Activated naive CD4-positive, alpha-beta T cell treated with anti-CD3 and anti-CD28 coated beads, Interleukin-2, amount 50 U/mL, for 24 hours (primary cell): ENCODE measurements around the gene TADA3.
"Not testable (repeated sequence)": the region's sequence is repeated elsewhere in the genome, so short reads cannot be mapped to it uniquely, and the experiment has no call there.

Source experiments
- H3K27ac Mint-ChIP-seq: one replicate; pipeline ENCODE4 v1.8.0; 2021; ENCODE audit warnings: mild to moderate bottlenecking, mixed read lengths
- H3K27me3 Mint-ChIP-seq: one replicate; pipeline ENCODE4 v1.8.0; 2021; ENCODE audit warnings: mixed read lengths
- H3K36me3 Mint-ChIP-seq: one replicate; pipeline ENCODE4 v1.8.0; 2021; ENCODE audit warnings: mixed read lengths
- H3K4me1 Mint-ChIP-seq: one replicate; pipeline ENCODE4 v1.8.0; 2021; ENCODE audit warnings: mixed read lengths
- H3K4me3 Mint-ChIP-seq: one replicate; pipeline ENCODE4 v1.8.0; 2021; ENCODE audit warnings: mild to moderate bottlenecking, mixed read lengths
- H3K9me3 Mint-ChIP-seq: one replicate; pipeline ENCODE4 v1.8.0; 2021; ENCODE audit warnings: mixed read lengths

TADA3 gene

DNA sequence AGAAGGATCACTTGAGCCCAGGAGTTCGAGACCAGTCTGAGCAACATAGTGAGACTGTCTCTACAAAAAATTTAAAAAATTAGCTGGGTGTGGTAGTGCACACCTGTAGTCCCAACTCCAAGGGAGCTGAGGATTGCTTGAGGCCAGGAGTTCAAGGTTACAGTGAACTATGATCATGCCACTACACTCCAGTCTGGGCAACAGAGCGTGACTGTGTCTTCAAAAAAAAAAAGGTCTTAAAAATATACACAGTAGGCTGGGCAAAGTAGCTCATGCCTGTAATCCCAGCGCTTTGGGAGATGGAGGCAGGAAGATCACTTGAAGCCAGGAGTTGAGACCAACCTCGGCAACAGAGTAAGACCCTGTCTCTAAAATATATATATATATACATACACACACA lies 11.4 kb downstream of the TADA3 start:
- H3K36me3 Mint-ChIP-seq, result peaks cover 11% of the 10 kb centered on the region
- H3K4me1 Mint-ChIP-seq, result peaks cover 69% of the 10 kb centered on the region
- H3K27ac Mint-ChIP-seq, result peak overlapping the region; percentile 97
- H3K27me3 Mint-ChIP-seq, result no peaks in the 10 kb centered on the region
- no peak overlapping the region for H3K4me3 Mint-ChIP-seq
- peaks cover 3% of the 10 kb centered on the region for H3K9me3 Mint-ChIP-seq

DNA sequence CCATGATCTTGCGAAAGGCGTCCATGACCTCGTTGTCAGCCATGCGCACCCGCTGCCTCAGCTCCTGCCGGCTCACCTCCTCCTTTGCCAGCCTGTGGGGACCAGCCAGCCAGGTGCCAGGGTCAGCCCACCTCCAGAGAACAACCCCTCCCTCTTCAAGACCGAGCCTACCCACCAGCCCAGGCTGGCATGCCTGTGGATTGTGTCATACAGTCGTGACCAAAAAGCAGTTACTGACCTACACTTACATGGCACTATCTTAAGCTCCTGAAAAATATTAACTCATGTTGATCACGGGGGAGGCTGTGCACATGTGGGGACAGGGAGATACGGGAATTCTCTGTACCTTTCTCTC lies 11.8 kb downstream of the TADA3 start:
- Mint-ChIP-seq H3K9me3 (peaks cover 3% of the 10 kb centered on the region), H3K27me3 (no peaks in the 10 kb centered on the region), H3K27ac (peak overlapping the region; percentile 97), H3K4me1 (peaks cover 68% of the 10 kb centered on the region), H3K36me3 (peaks cover 9% of the 10 kb centered on the region), H3K4me3 (peak overlapping the region; percentile 67)

DNA sequence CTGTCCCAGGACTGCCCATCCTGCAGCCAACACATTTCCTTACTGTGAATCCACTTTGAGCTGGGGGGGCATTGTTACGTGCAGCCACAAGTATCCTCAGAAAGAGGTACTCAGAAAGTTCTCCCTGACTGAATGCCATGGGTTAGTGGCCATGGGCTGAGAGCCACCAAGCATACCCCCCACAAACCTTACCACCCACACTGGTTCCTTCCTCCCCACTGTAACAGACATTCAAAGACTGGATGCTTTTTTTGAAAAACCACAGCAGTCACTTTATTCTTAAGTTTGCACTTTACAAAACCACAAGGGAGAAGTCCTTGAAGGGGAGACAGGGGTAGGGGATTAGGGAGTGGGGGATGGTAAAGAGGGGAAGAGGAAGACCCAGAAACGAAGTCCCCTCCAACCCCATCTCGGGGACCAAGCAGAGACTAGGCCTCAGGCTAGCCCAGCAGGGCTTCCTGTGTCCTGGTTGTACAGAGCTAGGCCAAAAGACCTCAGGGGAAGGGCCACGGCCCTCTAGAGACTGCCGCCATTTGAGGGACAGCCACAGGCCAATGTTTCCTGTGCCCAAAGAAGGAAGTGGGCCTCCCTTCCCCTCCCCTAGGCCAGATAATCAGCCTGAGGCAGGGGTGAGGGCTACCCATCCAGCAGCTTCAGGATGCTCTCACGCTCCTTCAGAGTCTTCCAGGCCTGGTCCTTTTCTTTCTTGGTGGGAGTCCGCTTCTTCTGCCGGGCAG lies 12.4 kb downstream of the TADA3 start:
- Mint-ChIP-seq H3K4me3 (peak overlapping the region; percentile 67), H3K27me3 (no peaks in the 10 kb centered on the region), H3K27ac (peak overlapping the region; percentile 97), H3K36me3 (peaks cover 7% of the 10 kb centered on the region), H3K9me3 (peaks cover 3% of the 10 kb centered on the region), H3K4me1 (peaks cover 66% of the 10 kb centered on the region)

DNA sequence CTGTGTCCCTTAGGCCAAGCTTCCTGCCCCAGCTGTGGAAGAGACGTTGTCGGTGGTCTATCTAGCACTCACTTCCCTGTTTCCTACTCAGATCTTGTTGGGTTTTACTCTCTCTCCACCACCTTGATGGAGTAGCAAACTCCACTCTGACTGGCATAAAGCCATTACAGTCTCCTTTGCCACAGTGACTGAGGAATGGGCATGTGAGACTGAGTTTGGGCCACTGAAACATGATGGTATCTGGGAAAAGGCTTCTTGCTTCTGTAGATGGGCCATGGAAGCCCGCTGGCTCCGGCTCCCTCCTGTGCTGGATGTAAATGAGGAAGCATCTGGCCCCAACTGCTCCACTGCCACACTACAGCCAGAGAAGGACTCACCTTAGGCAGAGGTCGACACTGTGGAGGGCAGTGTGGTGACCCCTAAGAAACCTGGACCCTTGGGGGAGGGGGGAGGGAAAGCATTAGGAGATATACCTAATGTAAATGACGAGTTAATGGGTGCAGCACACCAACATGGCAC lies 13.1 kb downstream of the TADA3 start:
- H3K36me3 Mint-ChIP-seq, result peaks cover 7% of the 10 kb centered on the region
- peaks cover 66% of the 10 kb centered on the region for H3K4me1 Mint-ChIP-seq
- H3K27me3 Mint-ChIP-seq, result no peaks in the 10 kb centered on the region
- peaks cover 3% of the 10 kb centered on the region for H3K9me3 Mint-ChIP-seq
- H3K27ac Mint-ChIP-seq, result peak overlapping the region; percentile 97
- H3K4me3 Mint-ChIP-seq, result peak overlapping the region; percentile 84

DNA sequence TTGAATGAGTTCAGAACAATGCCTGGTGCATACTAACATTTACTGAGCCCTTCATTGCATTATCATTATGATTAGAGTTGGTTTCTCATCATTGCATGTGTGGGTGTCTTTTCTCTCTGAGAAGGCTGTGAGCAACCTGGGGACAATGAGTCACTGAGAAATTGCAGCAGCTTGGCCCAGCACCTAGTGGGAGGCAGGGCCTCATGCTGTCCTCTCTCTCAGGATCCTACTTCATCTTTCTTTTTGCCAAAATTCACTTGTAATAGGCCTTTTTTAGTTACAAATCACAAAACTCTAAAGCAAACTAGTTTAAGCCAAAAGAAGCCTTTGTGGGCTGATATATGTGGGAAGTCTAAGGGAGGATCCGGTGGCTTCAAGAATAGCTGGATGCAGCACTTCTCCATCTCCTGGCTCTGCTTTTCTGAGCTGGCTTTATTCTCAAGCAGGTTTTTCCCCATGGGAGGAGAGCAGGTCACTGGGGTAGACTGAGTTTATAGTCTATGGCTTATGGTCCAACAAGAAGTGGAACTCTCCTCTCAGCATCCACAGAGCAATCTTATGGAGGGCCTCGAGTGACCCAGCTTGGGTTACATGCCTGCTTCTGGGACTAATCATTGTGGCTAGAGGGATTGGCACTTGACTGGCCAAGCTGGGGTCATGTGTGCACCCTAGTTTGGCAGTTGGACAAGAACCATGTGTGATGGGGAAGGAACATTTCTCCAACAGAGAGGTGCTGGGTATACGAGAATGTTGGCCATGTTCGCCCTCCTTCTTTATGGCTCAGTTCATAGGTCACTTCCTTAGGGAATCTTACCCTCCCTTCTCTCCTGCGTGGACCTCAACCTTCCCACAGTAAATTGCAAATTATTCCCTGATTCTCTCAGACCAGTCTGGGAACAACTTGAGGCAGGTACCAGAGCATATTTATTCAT lies 13.9 kb downstream of the TADA3 start:
- H3K4me1 Mint-ChIP-seq, result peaks cover 66% of the 10 kb centered on the region
- no peaks in the 10 kb centered on the region for H3K27me3 Mint-ChIP-seq
- H3K36me3 Mint-ChIP-seq, result peaks cover 7% of the 10 kb centered on the region
- peaks cover 3% of the 10 kb centered on the region for H3K9me3 Mint-ChIP-seq
- H3K4me3 Mint-ChIP-seq, result peak overlapping the region; percentile 84
- peak overlapping the region; percentile 97 for H3K27ac Mint-ChIP-seq

- Mint-ChIP-seq H3K4me3 (peak overlapping the region; percentile 84), H3K9me3 (peaks cover 3% of the 10 kb centered on the region), H3K27me3 (no peaks in the 10 kb centered on the region), H3K4me1 (peaks cover 61% of the 10 kb centered on the region), H3K36me3 (peaks cover 4% of the 10 kb centered on the region), H3K27ac (peak overlapping the region; percentile 97)
Observed at GRCh38 chr3:9777694-9778021, 14.6 kb downstream of the TADA3 start.

DNA sequence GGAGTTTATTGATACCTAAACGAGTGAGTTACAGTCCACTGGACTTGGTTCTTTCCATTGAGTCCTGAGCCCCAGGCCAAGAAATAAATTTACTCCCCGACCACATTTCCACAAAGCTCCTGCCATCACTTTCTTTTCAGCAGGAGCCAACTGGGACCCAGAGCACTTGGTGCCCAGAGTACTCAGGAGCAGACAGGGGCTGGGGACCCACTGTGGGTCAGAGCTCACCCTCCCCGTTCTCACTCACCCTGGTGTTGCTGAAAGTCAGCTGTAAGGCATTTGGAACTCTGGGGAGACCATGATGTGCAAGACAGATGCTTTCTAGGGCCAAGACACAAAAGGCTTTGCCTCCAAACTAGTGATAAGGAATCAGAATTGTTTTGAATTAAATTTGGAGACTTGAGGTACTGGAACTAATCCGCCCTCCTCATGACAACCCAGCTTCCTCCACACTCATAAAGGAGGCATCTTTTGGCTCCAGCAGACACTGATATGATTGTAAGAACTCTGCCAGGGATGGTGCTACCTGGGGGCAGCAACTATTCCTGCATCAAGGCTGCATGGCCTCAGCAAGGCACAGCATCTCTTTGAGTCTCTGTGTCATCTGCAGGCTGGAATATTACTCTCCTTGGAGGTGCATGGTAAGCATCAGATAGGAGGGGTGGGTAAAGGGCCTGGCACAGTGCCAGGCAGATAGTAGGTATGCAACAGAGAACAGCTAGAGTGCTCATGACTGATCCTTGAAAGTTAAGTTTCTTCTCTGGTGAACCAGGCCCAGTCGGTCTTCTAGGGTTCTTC lies 15.2 kb downstream of the TADA3 start:
- Mint-ChIP-seq H3K4me3 (peak overlapping the region; percentile 84), H3K9me3 (peaks cover 3% of the 10 kb centered on the region), H3K36me3 (peaks cover 4% of the 10 kb centered on the region), H3K27ac (peak overlapping the region; percentile 97), H3K27me3 (no peaks in the 10 kb centered on the region), H3K4me1 (peaks cover 57% of the 10 kb centered on the region)

- not testable (repeated sequence) for H3K27me3 Mint-ChIP-seq, H3K27ac Mint-ChIP-seq, H3K9me3 Mint-ChIP-seq, H3K36me3 Mint-ChIP-seq
- Mint-ChIP-seq H3K4me1 (peaks cover 31% of the 10 kb centered on the region), H3K4me3 (peak overlapping the region; percentile 72)
Observed at GRCh38 chr3:9771007-9771406, 21.3 kb downstream of the TADA3 start.

DNA sequence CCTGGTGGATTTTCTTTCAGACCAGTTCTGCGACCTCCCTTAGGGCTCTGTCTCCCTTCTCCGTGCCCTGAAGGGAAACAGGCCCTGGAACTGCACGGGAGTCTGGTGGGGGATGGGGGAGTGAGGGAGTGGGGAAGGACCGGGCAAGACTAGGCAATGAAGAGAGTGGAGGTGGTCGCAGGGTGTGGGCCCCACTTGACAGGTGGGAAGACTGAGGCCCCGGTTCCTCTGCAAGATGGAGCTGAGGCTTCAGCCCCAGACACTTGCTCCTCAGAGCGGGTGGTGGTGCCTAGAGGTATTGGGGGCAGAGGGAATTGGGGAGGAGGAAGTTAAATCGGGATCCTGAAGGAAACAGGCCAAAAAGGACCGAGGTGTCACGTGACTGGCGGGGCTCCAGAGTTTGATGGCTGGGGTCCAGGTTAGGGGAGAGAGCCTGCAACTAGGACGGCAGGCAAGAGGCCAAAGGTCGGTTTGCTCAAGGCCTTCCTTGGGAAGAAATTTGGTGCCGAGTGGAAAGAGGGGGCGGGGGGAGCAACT lies 21.9 kb downstream of the TADA3 start:
- H3K27ac Mint-ChIP-seq, result no peak overlapping the region
- H3K4me1 Mint-ChIP-seq, result peaks cover 29% of the 10 kb centered on the region
- H3K27me3 Mint-ChIP-seq, result no peaks in the 10 kb centered on the region
- H3K4me3 Mint-ChIP-seq, result peak overlapping the region; percentile 36
- no peaks in the 10 kb centered on the region for H3K36me3 Mint-ChIP-seq
- H3K9me3 Mint-ChIP-seq, result no peaks in the 10 kb centered on the region

- Mint-ChIP-seq H3K36me3 (no peaks in the 10 kb centered on the region), H3K27ac (no peak within 1 kb of the TSS), H3K27me3 (no peaks in the 10 kb centered on the region), H3K4me1 (peaks cover 29% of the 10 kb centered on the region), H3K9me3 (no peaks in the 10 kb centered on the region), H3K4me3 (peak within 1 kb of the TSS; percentile 72)
Observed at GRCh38 chr3:9769426-9770275, 22.6 kb downstream of the TADA3 start, which contains the start of gene CAMK1. Gene CAMK1 (minus strand): TSS chr3:9769947. CDS start chr3:9767749, 2,198 bp downstream.

- no peaks in the 10 kb centered on the region for H3K27me3 Mint-ChIP-seq
Observed at GRCh38 chr3:9769012-9769411, 23.3 kb downstream of the TADA3 start.

DNA sequence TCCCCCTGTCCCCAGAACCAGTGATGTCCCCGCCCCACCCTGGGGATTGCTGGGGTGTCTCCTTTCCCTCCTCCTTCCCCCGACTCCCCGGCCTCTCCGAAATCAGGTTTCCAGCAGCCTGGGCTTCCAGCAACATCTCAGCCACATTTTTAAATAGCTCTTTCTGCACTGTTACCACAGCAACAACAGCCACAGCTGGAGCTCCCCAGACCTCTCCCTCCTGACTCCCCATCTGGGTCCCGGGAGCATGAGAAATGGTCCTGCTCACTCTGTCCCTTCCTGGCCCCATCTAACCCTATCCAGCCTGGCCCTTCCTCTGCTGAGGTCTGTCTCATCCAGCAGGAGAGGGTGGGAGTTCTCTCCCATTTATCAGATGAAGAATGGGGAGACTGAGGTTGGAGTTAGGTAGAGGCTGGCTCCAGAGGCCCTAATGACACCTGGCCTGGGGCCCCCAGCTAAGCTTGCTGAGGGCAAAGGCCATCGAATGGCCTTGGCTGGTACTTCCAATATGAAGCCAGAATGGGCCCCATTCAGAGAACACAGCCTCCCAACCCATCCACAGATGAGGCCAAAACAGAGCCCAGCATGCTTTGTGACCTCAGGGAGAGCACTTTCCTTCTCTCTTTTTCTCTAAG lies 24.0 kb downstream of the TADA3 start:
- Mint-ChIP-seq H3K27ac (peak overlapping the region; percentile 17), H3K4me3 (peak overlapping the region; percentile 71), H3K27me3 (no peaks in the 10 kb centered on the region)

More at GRCh38 chr3:9769012-9769411, 23.3 kb downstream of the TADA3 start:
- Mint-ChIP-seq H3K27ac (no peak overlapping the region), H3K4me3 (peak overlapping the region; percentile 71), H3K9me3 (no peaks in the 10 kb centered on the region), H3K4me1 (peaks cover 29% of the 10 kb centered on the region), H3K36me3 (no peaks in the 10 kb centered on the region)

GRCh38 chr3:9767418-9767817 lies 24.9 kb downstream of the TADA3 start:
- peak overlapping the region; percentile 46 for H3K27ac Mint-ChIP-seq
- H3K4me3 Mint-ChIP-seq, result no peak overlapping the region
- H3K4me1 Mint-ChIP-seq, result peaks cover 29% of the 10 kb centered on the region
- H3K36me3 Mint-ChIP-seq, result no peaks in the 10 kb centered on the region
- H3K9me3 Mint-ChIP-seq, result no peaks in the 10 kb centered on the region
- H3K27me3 Mint-ChIP-seq, result no peaks in the 10 kb centered on the region

More for the DNA sequence above, 24.0 kb downstream of the TADA3 start:
- Mint-ChIP-seq H3K9me3 (no peaks in the 10 kb centered on the region), H3K36me3 (no peaks in the 10 kb centered on the region), H3K4me1 (peaks cover 29% of the 10 kb centered on the region)

DNA sequence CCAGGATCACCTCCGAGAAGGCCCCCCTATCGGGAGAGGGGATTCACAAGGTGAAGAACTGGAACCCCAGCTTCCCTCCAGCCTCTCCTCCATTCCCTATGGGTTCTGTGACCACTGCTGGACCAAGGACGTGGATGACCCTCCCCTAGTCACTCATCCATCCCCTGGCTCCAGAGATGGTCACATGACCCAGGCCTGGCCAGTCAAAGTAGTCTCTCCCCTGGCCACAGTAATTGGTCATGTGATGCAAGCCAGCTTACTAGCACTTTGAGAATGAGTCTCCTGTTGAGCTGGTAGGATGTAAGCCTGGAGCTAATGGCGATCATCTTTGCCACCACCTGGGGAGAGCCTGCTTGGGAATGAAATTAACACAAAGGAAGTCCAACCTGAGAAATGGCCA lies 26.4 kb downstream of the TADA3 start:
- no peaks in the 10 kb centered on the region for H3K9me3 Mint-ChIP-seq
- H3K4me3 Mint-ChIP-seq, result no peak overlapping the region
- H3K27me3 Mint-ChIP-seq, result no peaks in the 10 kb centered on the region
- H3K4me1 Mint-ChIP-seq, result peaks cover 27% of the 10 kb centered on the region
- peaks cover 2% of the 10 kb centered on the region for H3K36me3 Mint-ChIP-seq
- no peak overlapping the region for H3K27ac Mint-ChIP-seq
